Stomach (tissue), 9 donors: Measurements from ENCODE around the gene PLEKHM2. TPM values are rescaled to one million over a fixed set of nuclear protein-coding genes. Genes with fewer than 3 reads are reported as not detected.

Source experiments
- DNase-seq, 2 donors: peaks; one replicate each; pipeline versions ENCODE4 v3.0.0 to v3.0.0-alpha.2; 2013 to 2019
- H3K27ac ChIP-seq, 5 donors: fragments of 200-600 bp in 4 of 5; sonication (generic) in 4 of 5; one replicate each; pipeline ENCODE4 v1.5.1; 2013 to 2019; ENCODE audit warnings: mild to moderate bottlenecking in 1 of 5, moderate library complexity in 1 of 5
- H3K27me3 ChIP-seq, 3 donors: fragments of 200-600 bp; sonication (generic); one replicate each; pipeline ENCODE4 v1.5.1; 2017 to 2019; ENCODE audit warnings: mixed run types in 1 of 3
- H3K36me3 ChIP-seq, 4 donors: fragments of 200-600 bp; sonication (generic); 1 replicate in 3 of 4; 2 replicates in 1 of 4; pipeline ENCODE4 v1.5.1; 2016 to 2019
- H3K4me1 ChIP-seq, 4 donors: fragments of 200-600 bp; sonication (generic); one replicate each; pipeline ENCODE4 v1.5.1; 2016 to 2019
- H3K4me3 ChIP-seq, 4 donors: fragments of 200-600 bp; sonication (generic) in 3 of 4; one replicate each; pipeline ENCODE4 v1.5.1; 2016 to 2019; ENCODE audit warnings: mild to moderate bottlenecking in 1 of 4
- H3K9me3 ChIP-seq, 4 donors: fragments of 200-600 bp; sonication (generic); one replicate each; pipeline ENCODE4 v1.5.1; 2016 to 2019
- CTCF ChIP-seq, 7 experiments: fragments of 450-650 bp in 4 of 7; fragments of 200-600 bp in 3 of 7; sonication (generic) in 3 of 7; IDR thresholded peaks; one replicate each; pipeline ENCODE4 v1.5.1; 2016 to 2019; ENCODE audit warnings: antibody characterized with exemption in 7 of 7, control low read depth in 2 of 7, mild to moderate bottlenecking in 1 of 7
- EP300 ChIP-seq: sonication (generic); formaldehyde crosslinking; IDR thresholded peaks from one replicate; pipeline ENCODE4 v1.6.1; 2017; ENCODE audit warnings: antibody characterized with exemption
- POLR2A ChIP-seq, 4 donors: fragments of 450-650 bp; IDR thresholded peaks; one replicate each; pipeline ENCODE4 v1.6.1; 2016; ENCODE audit warnings: antibody characterized with exemption in 4 of 4, control low read depth in 2 of 4, mild to moderate bottlenecking in 1 of 4, moderate library complexity in 1 of 4
- POLR2AphosphoS5 ChIP-seq, 3 donors: sonication (generic); formaldehyde crosslinking; IDR thresholded peaks; one replicate each; pipeline ENCODE4 v1.6.1; 2016; ENCODE audit warnings: antibody characterized with exemption in 3 of 3
- WGBS, 5 donors: extraction: QIAGEN DNeasy Blood & Tissue Kit in 3 of 5; methylation state at CpG; one replicate each; pipeline versions ENCODE4 v1.1.5 to v1.1.7; 2013 to 2018; 5-methylcytosine and 5-hydroxymethylcytosine counted together
- intact Hi-C: fragments of 100-400 bp; cut with DNase I; formaldehyde crosslinking; loops from one replicate; pipeline ENCODE4 v1.15.1; 2023; ENCODE audit warnings: low total_unique reads
- polyA plus RNA-seq, 3 donors: library from polyadenylated mRNA; stranded (reverse); fragments of 200-250 nt; gene quantifications; one replicate each; pipeline ENCODE4 v1.2.3, GENCODE V29; 2013
- total RNA-seq, 5 donors: library from RNA; depleted of rRNA; stranded (reverse); fragments of >200 nt; gene quantifications; one replicate each; pipeline versions ENCODE4 v1.1.0 to v1.2.3, GENCODE V29; 2014 to 2016
- donor health status: healthy with polysubstance abuse.
- donor health status: Bipolar disorder and iron deficiency.
- donor health status: healthy.

Gene PLEKHM2
- total and polyA plus RNA-seq, 8 donors = 19.3 to 63.0 (median 30.9) TPM

GRCh38 chr1:15735304-15736037, 51.4 kb downstream of the PLEKHM2 start:
- 45 to 71% (median 53%) methylated on average over 12 of the region's 12 CpGs for WGBS, 5 donors
- no peaks in the 10 kb centered on the region for H3K27me3 ChIP-seq
- peaks cover 47 to 55% (median 53%) of the 10 kb centered on the region in 4 donors for H3K36me3 ChIP-seq
- no peak overlapping the region for H3K4me3 ChIP-seq
- peak overlapping the region; percentile 67 to 93 (median 80) for H3K27ac ChIP-seq
- peak in 1 of 2 donors; percentile 65 for DNase-seq
- peaks cover 24 to 38% (median 36%) of the 10 kb centered on the region in 4 donors for H3K4me1 ChIP-seq
- no peak for TF ChIP-seq POLR2A (IDR thresholded peaks at IDR 0.05)
- no peak for TF ChIP-seq EP300
- no peak for TF ChIP-seq POLR2AphosphoS5 (IDR thresholded peaks at IDR 0.05)
- TF ChIP-seq CTCF (IDR thresholded peaks at IDR 0.05) = no peak
- intact Hi-C loops = no loop called here
- H3K9me3 ChIP-seq = no peaks in the 10 kb centered on the region

GRCh38 chr1:15736038-15736891, 52.1 kb downstream of the PLEKHM2 start, which contains the start of gene SLC25A34:
Gene SLC25A34, plus strand, starts transcription at chr1:15736258. Its CDS starts 228 bp downstream, at chr1:15736486.
- Histone ChIP-seq H3K4me3 (peak within 1 kb of the TSS in 2 of 4 donors; percentile 2 to 23), H3K36me3 (peaks cover 39 to 48% (median 45%) of the 10 kb centered on the region in 4 donors), H3K27ac (peak within 1 kb of the TSS; percentile 67 to 93 (median 80)), H3K27me3 (no peaks in the 10 kb centered on the region), H3K9me3 (no peaks in the 10 kb centered on the region), H3K4me1 (peaks cover 30 to 45% (median 41%) of the 10 kb centered on the region in 4 donors)
- peak; percentile 94 to 95 for DNase-seq
- 37 to 80% (median 45%) methylated on average over 7 to 35 of the region's 35 CpGs for WGBS, 5 donors
- TF ChIP-seq CTCF (IDR thresholded peaks at IDR 0.05) (no peak), POLR2AphosphoS5 (IDR thresholded peaks at IDR 0.05) (peak; percentile 58 to 85 (median 81)), POLR2A (IDR thresholded peaks at IDR 0.05) (peak in 1 of 4 donors; percentile 28), EP300 (no peak)
- intact Hi-C loops = no loop called here

- Histone ChIP-seq H3K27me3 (no peaks in the 10 kb centered on the region), H3K36me3 (peaks cover 33 to 41% (median 39%) of the 10 kb centered on the region in 4 donors), H3K27ac (peak overlapping the region; percentile 67 to 93 (median 80)), H3K9me3 (no peaks in the 10 kb centered on the region), H3K4me3 (peak overlapping the region in 1 of 4 donors; percentile 23), H3K4me1 (peaks cover 31 to 50% (median 46%) of the 10 kb centered on the region in 4 donors)
- TF ChIP-seq EP300 = no peak
- TF ChIP-seq POLR2AphosphoS5 (IDR thresholded peaks at IDR 0.05) = no peak
- 19 to 63% (median 25%) methylated on average over 5 to 6 of the region's 6 CpGs for WGBS, 5 donors
- peak; percentile 55 to 70 for DNase-seq
- intact Hi-C loops = no loop called here
Measured at GRCh38 chr1:15736892-15737261, 52.8 kb downstream of the PLEKHM2 start.

- Histone ChIP-seq H3K4me1 (peaks cover 31 to 56% (median 49%) of the 10 kb centered on the region in 4 donors), H3K9me3 (no peaks in the 10 kb centered on the region), H3K27ac (peak overlapping the region in 4 of 5 donors; percentile 79 to 93 (median 84)), H3K27me3 (no peaks in the 10 kb centered on the region), H3K4me3 (no peak overlapping the region), H3K36me3 (peaks cover 26 to 34% (median 31%) of the 10 kb centered on the region in 4 donors)
- WGBS, 5 donors = 62 to 75% (median 73%) methylated on average over 12 to 20 of the region's 20 CpGs
- intact Hi-C loops = no loop called here
- TF ChIP-seq POLR2AphosphoS5 (IDR thresholded peaks at IDR 0.05) (no peak), EP300 (no peak), CTCF (IDR thresholded peaks at IDR 0.05) (no peak), POLR2A (IDR thresholded peaks at IDR 0.05) (no peak)
- no peak for DNase-seq
Measured at GRCh38 chr1:15737324-15738319, 53.5 kb downstream of the PLEKHM2 start.
